Measurements from ENCODE around the gene EFEMP2.

EFEMP2 gene

DNA sequence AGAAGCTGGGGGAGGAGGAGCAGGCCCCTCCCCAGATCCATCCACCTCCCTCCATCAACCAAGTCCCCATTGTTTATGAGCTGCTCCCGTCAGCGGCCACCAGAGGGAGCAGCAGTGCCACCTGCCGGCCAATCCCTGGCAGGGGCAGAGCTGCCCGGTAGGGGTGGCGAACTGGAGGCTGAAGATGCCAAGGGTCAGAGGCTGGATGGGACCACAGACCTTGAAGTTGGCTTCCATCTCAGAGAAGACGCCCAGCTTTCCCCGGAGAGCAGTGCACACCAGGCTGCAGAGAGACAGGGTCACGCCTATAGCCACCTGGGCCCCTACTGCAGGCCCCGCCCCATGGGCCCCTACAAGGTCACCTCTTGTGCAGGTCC is 12.1 kb upstream of the EFEMP2 start:
- DNase-seq = peak; percentile 79

DNA sequence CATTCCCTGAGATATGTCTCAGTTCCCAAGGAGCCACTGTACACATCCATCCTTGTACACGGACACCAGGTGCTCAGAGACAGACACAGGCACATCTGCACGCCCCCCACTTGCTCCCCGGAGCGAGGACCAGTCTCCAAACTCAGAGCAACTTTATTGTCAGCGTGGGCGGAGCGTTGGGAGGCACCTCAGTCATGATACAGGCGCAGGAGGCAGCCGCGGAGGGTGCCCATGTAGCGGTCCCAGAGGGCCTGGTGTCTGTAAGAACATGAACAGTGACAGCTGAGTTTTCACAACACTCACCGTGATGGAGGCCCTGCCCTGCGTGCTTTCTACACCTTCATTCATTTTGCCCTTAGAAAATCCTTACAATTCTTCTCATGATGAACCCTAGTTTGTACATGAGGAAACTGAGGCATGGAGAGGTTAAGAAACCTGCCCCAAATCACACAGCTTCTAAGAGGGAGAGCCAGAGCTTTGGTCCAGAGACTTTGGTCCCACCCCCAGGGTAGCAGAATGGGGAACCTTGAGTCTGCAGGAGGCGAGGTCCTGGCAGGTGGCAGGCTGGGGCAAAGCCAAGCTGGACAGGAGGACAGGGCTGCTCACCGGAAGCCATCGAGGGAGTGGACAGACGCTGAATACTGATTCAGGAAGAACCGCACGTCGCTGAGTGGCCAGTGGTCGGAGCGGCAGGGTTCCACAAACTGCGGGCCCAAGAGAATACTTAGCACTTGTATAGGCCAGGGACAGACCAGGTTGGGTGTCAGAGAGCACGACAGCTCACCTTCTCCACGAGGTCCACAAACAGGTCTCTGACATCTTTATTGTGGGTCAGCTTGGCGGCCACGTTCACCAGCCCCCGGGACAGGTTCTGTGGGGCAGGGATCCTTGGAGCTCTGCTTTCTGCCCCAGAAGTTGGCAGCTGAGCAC is 11.5 kb upstream of the EFEMP2 start:
- DNase-seq = no peak

DNA sequence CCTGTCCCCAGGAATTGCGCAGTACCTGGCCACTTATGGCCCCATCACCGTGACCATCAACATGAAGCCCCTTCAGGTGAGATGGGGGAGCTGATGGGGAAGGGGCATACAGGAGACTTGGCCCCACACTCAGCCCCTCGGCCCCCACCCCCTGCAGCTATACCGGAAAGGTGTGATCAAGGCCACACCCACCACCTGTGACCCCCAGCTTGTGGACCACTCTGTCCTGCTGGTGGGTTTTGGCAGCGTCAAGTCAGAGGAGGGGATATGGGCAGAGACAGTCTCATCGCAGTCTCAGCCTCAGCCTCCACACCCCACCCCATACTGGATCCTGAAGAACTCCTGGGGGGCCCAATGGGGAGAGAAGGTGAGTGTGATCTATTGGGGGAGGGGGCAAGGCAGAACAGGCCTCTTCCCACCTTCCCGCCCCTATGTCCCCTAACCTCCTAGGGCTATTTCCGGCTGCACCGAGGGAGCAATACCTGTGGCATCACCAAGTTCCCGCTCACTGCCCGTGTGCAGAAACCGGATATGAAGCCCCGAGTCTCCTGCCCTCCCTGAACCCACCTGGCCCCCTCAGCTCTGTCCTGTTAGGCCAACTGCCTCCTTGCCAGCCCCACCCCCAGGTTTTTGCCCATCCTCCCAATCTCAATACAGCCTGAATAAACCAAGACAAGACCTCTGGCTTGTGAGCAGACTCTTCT is 10.6 kb upstream of the EFEMP2 start:
- DNase-seq = no peak

DNA sequence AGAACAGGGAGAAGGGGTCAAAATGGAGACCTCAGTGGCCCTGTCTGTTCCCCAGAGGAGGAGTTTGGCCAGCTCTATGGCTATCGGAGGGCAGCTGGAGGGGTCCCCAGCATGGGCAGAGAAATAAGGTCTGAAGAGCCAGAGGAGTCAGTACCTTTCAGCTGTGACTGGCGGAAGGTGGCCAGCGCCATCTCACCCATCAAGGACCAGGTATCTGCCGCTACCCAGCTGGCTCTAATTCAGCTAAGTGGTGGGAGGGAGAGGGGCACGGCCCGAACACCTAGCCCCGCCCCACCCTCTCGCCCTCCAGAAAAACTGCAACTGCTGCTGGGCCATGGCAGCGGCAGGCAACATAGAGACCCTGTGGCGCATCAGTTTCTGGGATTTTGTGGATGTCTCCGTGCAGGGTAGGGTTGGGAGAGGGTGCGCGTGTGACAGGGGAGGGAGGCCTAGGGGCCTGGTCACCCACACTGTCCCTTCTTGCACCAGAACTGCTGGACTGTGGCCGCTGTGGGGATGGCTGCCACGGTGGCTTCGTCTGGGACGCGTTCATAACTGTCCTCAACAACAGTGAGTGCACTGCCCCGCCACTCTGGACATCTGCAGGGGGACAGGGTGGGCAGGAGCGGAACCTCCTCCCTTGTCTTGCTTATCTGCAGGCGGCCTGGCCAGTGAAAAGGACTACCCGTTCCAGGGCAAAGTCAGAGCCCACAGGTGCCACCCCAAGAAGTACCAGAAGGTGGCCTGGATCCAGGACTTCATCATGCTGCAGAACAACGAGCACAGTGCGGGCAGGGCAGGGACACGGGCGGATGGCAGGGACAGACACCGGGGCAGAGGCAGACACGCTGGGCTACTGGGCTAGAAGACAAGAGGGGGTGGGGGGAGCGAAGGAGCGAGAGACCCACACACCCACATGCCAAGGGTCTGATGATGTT is 9.8 kb upstream of the EFEMP2 start:
- DNase-seq = no peak

DNA sequence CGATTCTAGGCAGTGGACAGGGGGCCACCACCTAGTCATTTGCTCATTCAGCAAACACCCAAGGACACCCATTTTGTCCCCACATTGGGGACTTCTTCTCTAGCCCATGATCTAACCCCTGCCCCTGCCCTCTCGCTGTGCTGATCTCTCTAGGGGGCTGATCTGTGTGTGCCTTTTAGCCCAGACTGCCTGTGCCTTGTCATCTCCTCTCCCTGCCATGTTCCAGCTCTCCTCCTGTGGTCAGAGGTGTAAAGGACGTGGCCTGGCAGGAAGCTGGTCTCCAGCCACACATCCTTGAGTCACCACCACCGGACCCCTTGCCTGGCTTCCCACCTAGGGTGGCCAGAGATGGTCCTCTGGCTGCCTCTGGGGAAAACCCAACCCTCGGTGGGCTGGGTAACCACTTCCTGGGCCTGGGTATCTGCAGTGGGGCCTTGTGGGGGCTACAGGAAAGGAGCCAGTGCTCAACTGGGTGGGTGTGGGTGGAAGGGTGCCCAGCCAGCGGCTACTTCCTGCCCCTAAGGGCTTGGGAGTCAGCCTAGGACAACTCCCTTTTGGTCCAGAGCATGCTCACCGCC is 8.3 kb upstream of the EFEMP2 start:
- DNase-seq = no peak

DNA sequence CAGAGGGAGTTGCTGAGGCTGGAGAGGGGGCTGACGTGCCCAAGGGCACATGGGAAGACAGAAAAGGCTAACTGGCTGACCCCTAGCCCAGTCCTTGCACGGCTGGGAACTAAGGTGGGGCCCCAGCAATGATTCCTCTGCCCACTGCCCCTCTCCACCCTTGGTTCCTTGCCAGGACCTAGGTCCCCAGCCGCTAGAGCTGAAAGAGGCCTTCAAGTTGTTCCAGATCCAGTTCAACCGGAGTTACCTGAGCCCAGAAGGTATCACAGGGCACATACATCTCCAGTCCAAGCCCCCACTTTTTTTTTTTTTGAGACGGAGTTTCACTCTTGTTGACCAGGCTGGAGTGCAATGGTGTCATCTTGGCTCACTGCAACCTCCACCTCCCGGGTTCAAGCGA is 7.4 kb upstream of the EFEMP2 start:
- no peak for DNase-seq

DNA sequence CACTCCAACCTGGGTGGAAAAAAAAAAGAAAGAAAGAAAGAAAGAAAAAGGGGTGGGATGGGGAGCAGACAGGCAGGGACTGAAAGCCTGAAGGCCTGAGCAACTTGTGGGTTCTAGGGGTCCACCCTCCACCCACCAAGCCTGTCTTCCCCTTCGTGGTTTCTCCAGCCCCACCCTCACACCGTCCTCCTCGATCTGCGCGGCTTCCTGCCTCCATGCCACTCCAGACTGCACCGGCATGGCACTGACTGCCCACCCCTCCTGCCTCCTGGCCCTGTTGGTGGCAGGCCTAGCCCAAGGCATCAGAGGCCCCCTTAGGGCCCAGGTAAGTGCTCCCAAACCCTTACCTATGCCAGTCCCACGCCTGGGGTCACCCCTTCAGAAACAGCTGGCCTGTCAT is 7.0 kb upstream of the EFEMP2 start, which contains the start of gene CTSW:
TSS of gene CTSW (plus strand) at position 221 of the 400 bp plus-strand sequence. CDS start at position 239, 18 bp downstream.
- DNase-seq = peak; percentile 26

DNA sequence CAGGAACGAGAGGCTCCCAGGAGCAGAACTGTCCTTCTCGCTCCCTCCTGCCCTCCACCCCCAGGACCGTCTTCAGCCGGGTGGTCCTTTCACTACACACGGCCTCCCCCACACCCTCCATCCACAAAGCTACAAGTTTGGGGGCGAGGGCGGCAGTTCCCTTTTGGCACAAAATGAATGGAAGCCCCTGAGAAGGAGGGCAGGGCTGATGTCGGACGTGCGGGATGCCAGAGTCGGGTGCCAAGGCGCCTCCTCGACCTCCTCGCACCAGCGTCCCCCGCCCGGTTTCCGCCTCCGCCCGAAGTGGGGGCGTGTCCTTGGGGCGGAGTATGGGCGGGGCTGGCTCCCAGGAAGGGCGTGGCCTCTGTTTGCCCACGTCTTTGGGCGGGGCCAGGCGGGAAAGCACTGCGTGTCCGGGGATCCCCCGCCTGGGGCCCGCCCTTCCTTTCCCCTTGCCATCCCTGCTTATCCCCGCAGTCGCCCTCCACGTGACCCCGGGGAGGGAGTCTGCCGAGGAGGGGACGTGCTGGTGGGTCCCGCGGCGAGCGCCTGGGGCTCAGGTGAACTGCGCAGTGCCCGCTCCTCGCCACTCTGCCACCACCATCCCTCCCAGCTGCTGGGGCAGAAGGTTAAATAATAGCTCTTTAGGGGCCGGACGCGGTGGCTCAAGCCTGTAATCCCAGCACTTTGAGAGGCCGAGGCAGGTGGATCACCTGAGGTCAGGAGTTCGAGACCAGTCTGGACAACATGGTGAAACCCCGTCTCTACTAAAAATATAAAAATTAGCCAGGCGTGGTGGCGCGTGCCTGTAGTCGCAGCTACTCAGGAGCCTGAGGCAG is 937 bp upstream of the EFEMP2 start:
- DNase-seq = peak; percentile 93

DNA sequence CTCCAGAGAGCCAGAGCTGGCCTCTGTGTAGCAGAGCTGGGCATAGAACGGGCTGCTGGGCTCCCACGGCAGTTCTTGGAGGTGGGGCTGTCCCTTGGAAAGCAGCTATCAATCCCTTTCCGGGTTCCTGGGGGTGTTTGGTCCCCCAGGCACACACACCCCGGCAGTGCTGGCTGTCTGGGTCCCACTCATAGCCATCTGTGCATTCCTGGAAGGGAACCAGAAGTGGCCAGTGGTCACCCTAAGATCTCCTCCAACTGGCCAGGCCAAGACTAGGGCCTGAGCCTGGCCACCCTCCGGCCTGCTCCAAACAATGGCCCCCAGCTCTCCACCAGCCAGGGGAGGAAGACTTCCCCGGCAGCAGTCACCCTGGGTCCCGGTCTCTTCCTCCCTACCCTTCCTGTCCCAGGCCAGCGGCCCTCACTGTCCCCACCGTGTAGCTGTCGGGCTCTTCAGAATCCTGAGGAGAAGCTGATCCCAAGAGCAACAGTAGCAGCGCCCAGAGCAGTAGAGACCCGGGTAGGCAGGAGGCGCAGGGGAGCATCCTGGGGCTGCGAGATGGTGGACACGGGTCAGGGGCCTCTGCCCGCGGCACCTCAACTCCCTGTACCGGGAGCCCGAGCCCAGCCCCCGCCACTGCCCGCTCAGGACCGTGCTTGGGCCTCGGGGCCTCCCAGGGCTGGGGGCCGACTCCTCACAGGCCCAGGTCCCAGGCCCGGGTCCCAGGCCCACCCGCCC is 620 bp downstream of the EFEMP2 start:
- no peak for DNase-seq

DNA sequence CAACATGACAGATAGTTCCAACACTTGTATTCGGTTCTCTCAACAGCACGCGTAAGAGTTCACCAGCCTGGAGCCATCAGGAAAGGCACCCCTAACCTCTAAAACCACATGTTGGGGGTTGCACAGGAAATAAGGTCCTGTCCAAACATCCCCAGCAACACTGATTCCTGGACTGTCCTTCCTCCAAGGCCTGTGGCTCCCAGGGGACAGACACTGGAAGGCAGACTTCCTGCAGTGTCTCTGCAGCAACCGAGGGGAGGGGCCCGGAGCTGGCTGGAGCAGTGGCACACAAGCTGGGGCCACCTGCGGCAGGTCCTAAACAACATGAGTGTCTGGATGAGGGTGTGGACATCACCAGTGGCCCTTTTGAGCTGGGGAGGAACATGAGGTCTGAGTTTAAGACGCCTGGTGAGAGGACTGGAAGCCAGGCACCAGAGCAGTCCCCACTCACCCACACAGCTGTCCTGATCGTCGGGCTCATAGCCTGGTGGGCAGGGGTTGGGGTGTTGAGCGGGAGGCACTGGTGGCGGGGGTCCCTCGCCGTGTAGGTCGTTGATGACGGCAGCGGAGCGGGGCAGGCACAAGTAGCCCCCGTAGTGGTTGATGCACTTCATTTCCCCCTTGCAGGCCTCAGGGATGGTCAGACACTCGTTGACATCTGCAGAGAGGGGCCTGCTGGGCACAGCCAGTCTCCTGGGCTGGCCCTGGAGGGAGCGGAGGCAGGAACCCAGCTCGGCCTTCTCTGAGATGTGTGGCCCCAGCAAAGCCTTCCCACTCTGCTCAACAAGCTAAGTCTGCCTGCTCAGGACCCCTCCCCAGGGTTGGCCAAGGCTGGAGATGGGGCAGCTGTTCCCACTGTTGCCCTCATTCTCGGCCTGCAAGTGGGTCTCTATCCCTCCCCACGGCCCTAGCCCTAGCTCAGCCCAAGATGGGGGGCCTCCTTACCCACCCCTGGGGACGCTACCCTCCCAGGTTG is 1.6 kb downstream of the EFEMP2 start:
- no peak for DNase-seq

DNA sequence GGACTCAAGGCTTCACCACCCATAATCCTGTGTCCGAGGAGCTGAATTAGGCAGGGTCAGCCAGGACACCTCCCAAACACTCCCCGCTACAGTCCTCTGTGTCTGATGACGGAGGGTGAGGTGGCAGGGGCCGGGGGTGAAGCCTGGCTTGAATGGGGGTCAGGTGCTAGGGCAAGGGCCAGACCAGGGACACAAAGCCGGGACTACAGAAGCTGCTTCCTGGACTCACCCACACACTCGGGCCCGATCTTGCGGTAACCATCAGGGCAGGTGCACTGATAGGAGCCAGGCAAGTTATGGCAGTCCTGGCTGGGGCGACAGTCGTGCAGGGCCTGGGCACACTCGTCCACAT is 2.3 kb downstream of the EFEMP2 start:
- DNase-seq = no peak

DNA sequence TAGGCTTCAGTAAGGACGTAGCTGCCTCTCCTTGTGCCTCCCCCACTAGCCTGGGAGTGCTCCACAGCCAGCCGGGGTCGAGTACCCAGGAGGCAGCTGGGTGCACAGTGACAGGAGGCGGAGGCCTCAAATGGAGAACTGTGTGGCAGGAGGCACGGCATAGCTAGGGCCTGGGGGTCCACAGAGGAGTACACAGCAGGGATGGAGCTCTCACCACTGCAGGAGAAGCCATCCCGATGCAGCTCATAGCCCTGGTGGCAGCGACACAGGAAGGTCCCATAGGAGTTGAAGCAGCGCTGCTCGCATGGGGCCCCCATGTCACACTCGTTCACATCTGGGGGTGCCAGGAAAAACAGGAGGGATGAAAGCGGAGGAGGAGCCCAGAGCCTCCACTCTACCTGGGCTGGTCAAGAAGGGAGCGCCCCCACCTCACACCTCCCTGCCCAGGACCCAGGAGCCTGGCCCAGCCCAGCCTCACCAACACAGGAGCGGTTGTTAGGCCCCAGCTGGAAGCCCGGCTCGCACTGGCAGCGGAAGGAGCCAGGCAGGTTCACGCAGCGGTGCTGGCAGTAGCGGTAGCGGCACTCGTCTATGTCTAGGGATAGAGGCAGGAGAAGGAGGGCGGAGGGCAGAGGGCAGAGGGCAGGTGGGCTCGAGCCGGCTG is 2.8 kb downstream of the EFEMP2 start:
- DNase-seq = no peak

DNA sequence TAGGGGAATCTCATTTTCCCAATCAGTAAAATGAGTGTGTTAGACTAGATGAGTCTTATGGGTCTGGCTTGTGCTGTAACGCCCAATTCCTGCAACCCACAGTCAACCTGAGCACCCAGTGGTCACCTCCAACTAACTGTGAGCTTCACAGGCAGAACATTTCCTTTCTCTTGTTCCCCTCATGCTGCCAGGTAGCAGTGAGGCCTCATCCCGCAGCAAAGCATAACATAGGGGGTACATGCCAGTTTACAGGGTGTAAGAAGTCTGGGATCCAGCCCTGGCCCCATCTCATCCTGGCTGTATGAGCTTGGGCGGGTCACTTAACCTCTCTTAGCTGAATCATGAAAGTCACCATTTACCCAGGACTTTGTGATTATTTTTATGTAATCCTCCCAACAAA is 3.7 kb downstream of the EFEMP2 start:
- DNase-seq = no peak

DNA sequence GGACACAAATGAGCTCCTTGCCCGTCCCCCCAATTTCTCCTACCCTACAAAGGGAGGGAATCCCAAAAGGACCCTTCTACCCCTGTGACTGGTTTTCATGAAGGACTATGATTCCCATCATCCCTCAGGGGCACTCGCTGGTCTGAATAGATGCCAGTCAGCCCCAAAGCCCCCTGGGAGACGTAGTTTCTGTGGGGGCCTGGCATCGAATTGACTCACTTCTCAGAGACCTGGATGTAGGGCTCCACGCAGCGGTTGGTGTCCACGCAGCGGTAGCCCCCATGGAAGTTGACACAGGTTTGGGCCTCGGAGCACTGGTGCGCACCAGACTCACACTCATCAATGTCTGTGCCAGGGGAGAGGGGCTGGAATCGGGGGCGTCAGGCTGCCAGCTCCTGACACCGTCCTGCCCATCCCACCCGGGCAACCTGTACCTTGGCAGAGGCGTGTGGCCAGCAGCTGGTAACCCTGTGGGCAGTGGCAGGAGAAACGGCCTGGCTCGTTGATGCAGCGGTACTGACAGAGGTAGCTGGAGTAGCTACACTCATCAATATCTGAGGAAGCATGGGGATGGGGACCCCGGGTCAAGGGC is 4.4 kb downstream of the EFEMP2 start:
- DNase-seq = no peak

DNA sequence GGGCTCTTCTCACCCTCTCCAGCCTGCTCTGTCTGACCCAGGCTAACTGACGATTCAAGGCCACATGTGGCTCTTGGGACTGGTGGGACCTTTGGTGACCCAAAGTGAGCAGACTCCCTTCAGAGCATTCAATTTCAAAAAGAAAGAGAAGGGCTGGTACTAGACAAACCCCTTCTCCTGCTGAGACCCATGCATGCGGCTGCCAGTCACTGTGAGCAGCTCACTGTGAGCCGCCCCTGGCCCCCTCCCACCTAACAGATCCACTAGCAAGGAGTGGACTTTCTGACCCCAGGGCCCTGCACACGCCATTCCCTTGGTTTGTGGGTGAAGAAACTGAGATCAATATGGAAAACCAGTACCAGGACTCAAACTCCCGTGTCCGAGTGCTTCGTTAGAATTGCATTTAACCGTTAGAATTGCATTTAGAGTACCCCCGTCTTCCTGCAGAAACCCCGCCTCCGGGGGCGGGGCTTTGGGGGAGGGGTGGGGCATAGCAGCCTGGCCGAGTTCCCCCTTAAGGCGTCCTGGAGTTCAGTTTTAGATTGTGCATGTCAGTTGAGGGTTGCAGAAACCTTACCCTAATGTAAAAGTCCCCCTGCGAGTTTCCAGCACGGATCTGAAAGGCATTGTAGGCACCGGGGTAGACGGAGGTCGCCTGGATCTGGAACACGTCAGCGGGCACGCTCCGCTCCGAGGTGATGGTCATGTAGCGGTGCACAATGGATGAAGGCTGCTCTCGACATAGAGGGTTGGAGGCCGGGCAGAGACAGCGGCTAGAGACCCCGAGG is 5.1 kb downstream of the EFEMP2 start:
- DNase-seq = no peak

DNA sequence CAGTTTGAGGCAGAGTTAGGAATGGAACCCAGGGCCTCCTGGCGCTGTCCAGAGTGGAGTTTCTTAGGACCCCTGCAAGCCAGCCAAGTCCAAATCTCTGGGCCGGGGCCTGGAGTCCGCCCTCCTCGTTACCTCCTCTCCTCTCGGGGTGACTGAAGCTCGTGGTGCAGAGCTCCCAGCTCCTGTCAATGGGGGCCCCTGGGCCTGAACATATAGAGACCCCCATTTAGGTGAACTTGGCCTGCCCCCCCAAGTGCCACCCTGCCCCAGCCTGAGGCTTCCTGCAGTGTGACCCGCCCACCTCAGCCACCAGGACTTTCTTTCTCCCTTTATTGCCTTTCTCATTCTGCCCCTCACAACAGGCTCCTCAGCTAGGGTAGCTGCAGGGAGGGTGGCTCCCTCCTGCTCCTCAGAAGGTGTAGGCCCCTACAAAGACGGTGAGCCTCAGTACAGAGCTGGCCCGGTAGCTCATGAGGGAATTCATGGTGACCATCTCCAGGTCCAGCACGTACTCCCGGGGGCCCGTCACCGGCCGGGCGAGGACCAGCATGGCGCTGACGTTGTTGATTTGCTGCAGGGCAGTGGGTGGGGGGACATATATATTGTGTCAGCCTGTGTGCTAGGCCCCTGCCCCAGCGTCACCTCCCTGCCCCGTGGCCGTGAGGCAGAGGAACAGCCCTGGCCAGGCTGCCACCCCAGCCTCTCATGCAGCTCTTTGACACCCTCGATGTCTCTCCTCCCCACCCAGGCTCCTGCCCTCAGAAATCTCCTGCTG is 5.9 kb downstream of the EFEMP2 start:
- no peak for DNase-seq

DNA sequence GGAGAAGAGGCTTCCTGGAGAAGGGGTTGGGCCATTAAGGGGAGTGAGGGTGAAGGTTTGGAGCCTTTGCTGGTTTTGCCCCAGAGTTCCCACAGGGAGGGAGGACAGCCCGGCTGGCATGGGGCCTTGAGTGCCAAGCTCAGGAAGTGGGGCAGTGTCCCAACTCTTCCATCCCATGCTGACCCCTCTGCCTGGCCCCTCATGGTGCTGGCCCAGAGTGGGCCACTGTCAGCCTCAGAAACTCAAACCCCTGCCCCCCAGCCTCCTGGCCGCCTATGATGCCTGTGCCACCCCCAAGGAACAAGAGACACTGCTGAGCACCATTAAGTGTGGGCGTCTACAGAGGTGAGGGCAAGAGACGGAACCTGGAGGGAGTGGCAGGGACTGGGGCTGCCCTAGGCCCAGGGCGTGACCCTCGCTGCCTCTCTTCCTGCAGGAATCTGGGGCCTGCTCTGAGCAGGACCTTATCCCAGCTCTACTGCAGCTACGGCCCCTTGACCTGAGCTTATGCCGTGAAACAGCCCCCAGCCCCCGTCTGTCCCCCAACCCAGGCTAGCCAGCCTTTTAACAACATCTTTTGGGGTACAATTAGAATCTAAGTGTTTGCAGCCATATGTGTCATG is 6.9 kb downstream of the EFEMP2 start:
- no peak for DNase-seq

Data from inflammatory macrophage treated with lipopolysaccharide for 4 hours (primary cell).